Suprapubic skin (tissue), 4 donors: ENCODE measurements around the gene PLEKHG4B.

Experiments
- EP300 ChIP-seq: sonication (generic); formaldehyde crosslinking; IDR thresholded peaks from one replicate; pipeline ENCODE4 v1.6.1; 2017; ENCODE audit warnings: antibody characterized with exemption
- POLR2A ChIP-seq, 2 donors: fragments of 450-650 bp; IDR thresholded peaks; one replicate each; pipeline ENCODE4 v1.6.1; 2017; ENCODE audit warnings: antibody characterized with exemption in 2 of 2, mild to moderate bottlenecking in 2 of 2, moderate library complexity in 2 of 2
- POLR2AphosphoS5 ChIP-seq, 3 donors: sonication (generic); formaldehyde crosslinking; IDR thresholded peaks; one replicate each; pipeline ENCODE4 v1.6.1; 2017; ENCODE audit warnings: antibody characterized with exemption in 3 of 3
- TF ChIP-seq, protein P1 (sequence below), 2 donors: fragments of 200-600 bp in 1 of 2; fragments of 450-650 bp in 1 of 2; sonication (generic) in 1 of 2; IDR thresholded peaks; one replicate each; pipeline ENCODE4 v1.5.1; 2016 to 2019; ENCODE audit warnings: antibody characterized with exemption in 2 of 2, mild to moderate bottlenecking in 1 of 2, moderate library complexity in 1 of 2

DNA sequence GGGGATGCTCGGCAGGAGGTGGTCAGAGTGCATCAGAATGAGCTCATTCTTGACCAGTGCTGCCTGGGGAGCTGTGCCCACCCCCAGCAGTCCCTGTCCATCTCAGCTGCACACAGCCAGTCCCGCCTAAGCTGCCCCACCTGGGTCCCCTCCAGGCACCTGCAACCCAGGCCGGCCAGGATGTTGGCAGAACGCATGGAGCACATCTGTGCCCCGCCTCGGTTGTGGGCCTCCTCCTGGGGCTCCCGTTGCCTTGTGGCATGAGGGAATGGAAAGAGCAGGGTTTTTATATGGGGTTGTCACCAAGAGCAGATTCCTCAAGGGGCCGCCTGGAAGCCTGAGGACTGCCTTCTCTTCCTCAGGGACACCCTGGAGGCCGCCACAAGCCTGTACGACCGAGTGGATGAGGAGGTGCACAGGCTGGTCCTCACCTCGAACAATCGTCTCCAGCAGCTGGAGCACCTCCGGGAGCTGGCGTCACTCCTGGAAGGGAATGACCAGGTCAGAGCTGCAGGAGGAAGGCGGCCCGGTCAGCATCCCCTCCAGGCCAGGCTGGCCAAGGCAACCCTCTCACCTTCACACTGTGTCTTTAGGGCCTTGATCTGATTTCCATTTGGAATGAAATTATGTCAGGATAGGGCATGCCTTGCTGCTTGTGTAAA, 64.6 kb downstream of the PLEKHG4B start:
- TF ChIP-seq, protein P1, sequence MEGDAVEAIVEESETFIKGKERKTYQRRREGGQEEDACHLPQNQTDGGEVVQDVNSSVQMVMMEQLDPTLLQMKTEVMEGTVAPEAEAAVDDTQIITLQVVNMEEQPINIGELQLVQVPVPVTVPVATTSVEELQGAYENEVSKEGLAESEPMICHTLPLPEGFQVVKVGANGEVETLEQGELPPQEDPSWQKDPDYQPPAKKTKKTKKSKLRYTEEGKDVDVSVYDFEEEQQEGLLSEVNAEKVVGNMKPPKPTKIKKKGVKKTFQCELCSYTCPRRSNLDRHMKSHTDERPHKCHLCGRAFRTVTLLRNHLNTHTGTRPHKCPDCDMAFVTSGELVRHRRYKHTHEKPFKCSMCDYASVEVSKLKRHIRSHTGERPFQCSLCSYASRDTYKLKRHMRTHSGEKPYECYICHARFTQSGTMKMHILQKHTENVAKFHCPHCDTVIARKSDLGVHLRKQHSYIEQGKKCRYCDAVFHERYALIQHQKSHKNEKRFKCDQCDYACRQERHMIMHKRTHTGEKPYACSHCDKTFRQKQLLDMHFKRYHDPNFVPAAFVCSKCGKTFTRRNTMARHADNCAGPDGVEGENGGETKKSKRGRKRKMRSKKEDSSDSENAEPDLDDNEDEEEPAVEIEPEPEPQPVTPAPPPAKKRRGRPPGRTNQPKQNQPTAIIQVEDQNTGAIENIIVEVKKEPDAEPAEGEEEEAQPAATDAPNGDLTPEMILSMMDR (IDR thresholded peaks at IDR 0.05), result no peak
- no peak for TF ChIP-seq EP300
- no peak for TF ChIP-seq POLR2A (IDR thresholded peaks at IDR 0.05)
- no peak for TF ChIP-seq POLR2AphosphoS5 (IDR thresholded peaks at IDR 0.05)
